Ishikawa (cell line): ENCODE results near the gene LEO1.
A peak's percentile ranks its signal among the peaks of the same experiment; 100 is the strongest.

Experiments
- CEBPB ChIP-seq: IDR thresholded peaks from 2 replicates; pipeline ENCODE4 v1.6.1; 2012
- CREB1 ChIP-seq: IDR thresholded peaks from 2 replicates; pipeline ENCODE4 v1.6.1; 2012; ENCODE audit warnings: low read depth
- EGR1 ChIP-seq: IDR thresholded peaks from 2 replicates; pipeline ENCODE4 v1.6.1; 2012
- EP300 ChIP-seq: IDR thresholded peaks from 2 replicates; pipeline ENCODE4 v1.6.1; 2012; ENCODE audit warnings: borderline replicate concordance
- FOXM1 ChIP-seq: IDR thresholded peaks from 2 replicates; pipeline ENCODE4 v1.6.1; 2012; ENCODE audit warnings: low read depth, borderline replicate concordance
- NFIC ChIP-seq: IDR thresholded peaks from 2 replicates; pipeline ENCODE4 v1.6.1; 2012
- RAD21 ChIP-seq: IDR thresholded peaks from 2 replicates; pipeline ENCODE4 v1.6.1; 2012; ENCODE audit warnings: low read depth
- TAF1 ChIP-seq: IDR thresholded peaks from 2 replicates; pipeline ENCODE4 v1.6.1; 2012; ENCODE audit warnings: low read depth, mild to moderate bottlenecking
- TCF12 ChIP-seq: IDR thresholded peaks from 2 replicates; pipeline ENCODE4 v1.6.1; 2012; ENCODE audit warnings: low read depth
- TEAD4 ChIP-seq: IDR thresholded peaks from 2 replicates; pipeline ENCODE4 v1.6.1; 2012
- YY1 ChIP-seq: IDR thresholded peaks from 2 replicates; pipeline ENCODE4 v1.6.1; 2012; ENCODE audit warnings: low read depth
- ZBTB7A ChIP-seq: IDR thresholded peaks from 2 replicates; pipeline ENCODE4 v1.6.1; 2012; ENCODE audit warnings: low read depth
- TF ChIP-seq, protein P1 (sequence below): IDR thresholded peaks from 2 replicates; pipeline ENCODE4 v1.6.1; 2012
- TF ChIP-seq, protein P2 (sequence below): IDR thresholded peaks from 2 replicates; pipeline ENCODE4 v1.6.1; 2012; ENCODE audit warnings: low read depth, mild to moderate bottlenecking
- TF ChIP-seq, protein P3 (sequence below): IDR thresholded peaks from 2 replicates; pipeline ENCODE4 v1.6.1; 2012

LEO1 gene

DNA sequence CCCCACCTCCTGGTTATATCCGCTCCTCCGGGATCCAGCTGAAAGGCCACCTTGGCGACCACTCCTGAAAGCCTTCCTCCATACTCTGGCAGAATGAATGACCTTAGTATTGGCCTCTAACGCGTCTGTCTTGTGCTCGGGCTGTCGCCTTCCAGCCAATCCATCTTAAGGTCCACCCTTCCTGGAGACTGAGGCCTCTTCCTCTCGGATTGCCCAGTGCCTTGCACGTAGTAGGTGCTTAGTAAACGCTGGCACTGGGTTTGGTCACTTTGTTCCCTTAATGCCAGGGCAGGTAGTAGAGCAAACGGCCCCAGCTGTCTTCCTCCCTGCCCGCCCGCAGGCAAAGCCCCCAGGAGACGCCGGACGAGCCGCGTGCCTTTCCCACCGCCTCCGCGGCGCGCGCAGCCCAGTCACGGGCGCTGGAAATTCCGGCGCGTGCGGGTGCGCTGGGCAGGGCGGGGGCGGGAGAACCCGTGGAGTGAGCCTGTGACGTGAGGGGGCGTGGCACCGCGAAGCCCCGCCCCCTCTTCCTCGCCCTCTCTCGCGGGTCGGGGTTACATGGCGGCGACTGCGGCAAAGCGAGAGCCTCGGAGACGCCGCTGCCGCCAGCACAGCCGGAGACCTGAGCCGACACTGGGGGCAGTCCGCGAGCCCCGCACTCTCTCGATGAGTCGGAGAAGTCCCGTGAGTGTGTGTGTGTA, 47.3 kb upstream of the LEO1 start, which contains the start of gene MAPK6:
MAPK6 (plus strand) TSS at position 527 of the 701 bp plus-strand sequence. CDS start 27,242 bp downstream, outside the sequence.
- TF ChIP-seq CREB1 (peak; percentile 78), EP300 (no peak), TAF1 (peak; percentile 99), FOXM1 (no peak), EGR1 (peak; percentile 95), RAD21 (no peak), TEAD4 (peak; percentile 87), YY1 (peak; percentile 92), ZBTB7A (0 out of 2 replicates have a peak, but pooled peaks have one; percentile 24), TCF12 (peak; percentile 65; the same call in 1 of the 2 replicates)
- TF ChIP-seq, protein P1, sequence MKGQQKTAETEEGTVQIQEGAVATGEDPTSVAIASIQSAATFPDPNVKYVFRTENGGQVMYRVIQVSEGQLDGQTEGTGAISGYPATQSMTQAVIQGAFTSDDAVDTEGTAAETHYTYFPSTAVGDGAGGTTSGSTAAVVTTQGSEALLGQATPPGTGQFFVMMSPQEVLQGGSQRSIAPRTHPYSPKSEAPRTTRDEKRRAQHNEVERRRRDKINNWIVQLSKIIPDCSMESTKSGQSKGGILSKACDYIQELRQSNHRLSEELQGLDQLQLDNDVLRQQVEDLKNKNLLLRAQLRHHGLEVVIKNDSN = peak; percentile 59
- TF ChIP-seq, protein P2, sequence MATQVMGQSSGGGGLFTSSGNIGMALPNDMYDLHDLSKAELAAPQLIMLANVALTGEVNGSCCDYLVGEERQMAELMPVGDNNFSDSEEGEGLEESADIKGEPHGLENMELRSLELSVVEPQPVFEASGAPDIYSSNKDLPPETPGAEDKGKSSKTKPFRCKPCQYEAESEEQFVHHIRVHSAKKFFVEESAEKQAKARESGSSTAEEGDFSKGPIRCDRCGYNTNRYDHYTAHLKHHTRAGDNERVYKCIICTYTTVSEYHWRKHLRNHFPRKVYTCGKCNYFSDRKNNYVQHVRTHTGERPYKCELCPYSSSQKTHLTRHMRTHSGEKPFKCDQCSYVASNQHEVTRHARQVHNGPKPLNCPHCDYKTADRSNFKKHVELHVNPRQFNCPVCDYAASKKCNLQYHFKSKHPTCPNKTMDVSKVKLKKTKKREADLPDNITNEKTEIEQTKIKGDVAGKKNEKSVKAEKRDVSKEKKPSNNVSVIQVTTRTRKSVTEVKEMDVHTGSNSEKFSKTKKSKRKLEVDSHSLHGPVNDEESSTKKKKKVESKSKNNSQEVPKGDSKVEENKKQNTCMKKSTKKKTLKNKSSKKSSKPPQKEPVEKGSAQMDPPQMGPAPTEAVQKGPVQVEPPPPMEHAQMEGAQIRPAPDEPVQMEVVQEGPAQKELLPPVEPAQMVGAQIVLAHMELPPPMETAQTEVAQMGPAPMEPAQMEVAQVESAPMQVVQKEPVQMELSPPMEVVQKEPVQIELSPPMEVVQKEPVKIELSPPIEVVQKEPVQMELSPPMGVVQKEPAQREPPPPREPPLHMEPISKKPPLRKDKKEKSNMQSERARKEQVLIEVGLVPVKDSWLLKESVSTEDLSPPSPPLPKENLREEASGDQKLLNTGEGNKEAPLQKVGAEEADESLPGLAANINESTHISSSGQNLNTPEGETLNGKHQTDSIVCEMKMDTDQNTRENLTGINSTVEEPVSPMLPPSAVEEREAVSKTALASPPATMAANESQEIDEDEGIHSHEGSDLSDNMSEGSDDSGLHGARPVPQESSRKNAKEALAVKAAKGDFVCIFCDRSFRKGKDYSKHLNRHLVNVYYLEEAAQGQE = no peak
- TF ChIP-seq, protein P3, sequence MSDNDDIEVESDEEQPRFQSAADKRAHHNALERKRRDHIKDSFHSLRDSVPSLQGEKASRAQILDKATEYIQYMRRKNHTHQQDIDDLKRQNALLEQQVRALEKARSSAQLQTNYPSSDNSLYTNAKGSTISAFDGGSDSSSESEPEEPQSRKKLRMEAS = peak; percentile 94

DNA sequence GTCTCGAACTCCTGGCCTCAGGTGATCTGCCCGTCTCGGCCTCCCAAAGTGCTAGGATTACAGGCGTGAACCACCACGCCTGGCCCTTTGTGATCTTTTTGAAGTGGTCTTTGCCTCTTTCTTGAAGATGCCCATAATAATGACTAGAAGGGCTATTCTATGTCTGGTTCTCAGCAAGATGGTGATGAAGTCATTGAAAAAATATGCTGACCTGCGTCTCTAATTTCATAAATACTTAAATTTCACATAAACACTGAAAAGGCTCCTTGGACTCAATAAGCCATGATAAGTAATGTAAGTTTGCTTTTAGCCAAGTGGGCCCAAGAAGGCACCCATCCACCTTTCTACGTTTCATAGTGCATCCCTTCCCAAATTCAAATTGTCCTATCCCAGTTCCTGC, 46.7 kb upstream of the LEO1 start:
- TF ChIP-seq, protein P3 = no peak
- TF ChIP-seq EP300 (no peak), CREB1 (no peak), RAD21 (no peak), CEBPB (no peak)

DNA sequence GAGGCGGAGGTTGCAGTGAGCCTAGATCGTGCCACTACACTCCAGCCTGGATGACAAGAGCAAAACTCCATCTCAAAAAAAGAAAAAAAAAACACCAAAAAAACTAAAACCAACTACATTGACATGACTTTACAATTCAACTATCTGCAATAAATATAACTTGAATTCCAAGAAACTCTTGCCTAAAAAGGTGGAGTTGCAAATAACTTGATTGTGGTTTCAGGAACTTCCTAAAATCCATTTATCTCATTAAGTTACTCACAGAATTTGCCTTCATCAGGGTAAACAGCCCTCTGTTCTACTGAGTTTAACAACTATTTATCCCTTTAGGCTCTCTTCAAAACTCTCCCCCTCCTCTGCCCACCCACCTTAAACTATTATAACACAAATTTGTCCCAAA, 44.7 kb upstream of the LEO1 start:
- TF ChIP-seq NFIC = no peak

DNA sequence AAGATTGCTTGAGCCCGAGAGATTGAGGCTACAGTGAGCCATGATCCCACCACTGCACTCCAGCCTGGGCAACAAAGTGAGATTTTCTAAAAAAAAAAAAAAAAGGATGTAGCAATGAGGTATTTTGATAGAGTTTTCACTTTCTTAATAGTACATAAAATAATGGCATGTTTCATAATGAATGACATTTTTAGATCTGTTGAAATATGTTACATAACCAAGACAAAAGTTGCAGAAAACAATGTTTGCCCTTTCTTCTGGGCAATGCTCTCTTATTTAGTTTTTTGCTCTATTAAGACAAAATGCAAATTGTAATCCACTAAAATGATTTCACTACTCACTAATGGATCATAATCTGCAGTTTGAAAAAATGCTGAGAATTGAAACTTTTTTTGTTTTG, 43.0 kb upstream of the LEO1 start:
- TF ChIP-seq, protein P3 = no peak
- TF ChIP-seq EGR1 (no peak), TCF12 (no peak), CREB1 (no peak), TEAD4 (no peak), TAF1 (no peak), EP300 (no peak), NFIC (no peak), RAD21 (no peak), CEBPB (no peak), ZBTB7A (no peak), YY1 (no peak), FOXM1 (no peak)
- TF ChIP-seq, protein P1 = no peak
- TF ChIP-seq, protein P2 = no peak

DNA sequence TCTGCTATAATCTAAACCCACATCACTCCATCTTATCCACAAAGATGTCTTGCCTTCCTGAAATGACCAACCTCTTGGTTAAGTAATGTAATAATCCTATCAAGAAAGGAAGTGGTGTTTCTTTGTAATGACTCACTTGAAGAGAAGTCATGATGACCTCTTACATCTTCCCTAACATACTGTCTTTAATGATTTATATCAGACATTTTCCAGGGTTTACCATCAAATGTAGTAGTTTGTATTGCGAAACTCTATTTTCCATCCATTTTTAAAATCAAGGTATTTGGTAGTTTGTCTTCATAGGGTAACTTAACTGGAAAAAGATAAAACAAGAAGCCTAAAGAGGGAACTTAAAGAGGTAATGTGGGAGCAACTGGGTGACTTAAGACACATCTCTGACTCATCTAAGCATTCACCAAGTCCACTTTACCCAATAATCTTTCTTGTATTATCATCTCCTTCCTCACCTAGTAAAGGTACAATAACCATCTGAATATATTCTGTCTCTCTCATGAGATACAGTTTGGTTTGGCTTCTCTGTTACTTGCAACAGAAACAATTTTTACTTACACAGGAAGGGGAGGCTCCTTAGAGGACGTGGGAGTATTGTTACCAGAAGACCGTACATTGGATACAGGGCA, 41.7 kb upstream of the LEO1 start:
- TF ChIP-seq, protein P2 = no peak
- TF ChIP-seq, protein P3 = no peak
- TF ChIP-seq CEBPB = peak; percentile 48; the same call in 1 of the 2 replicates
